Fibroblast of skin of left biceps (primary cell): Measurements from ENCODE around the gene BRIX1.
"Not testable (repeated sequence)": the region's sequence is repeated elsewhere in the genome, so short reads cannot be mapped to it uniquely, and the experiment has no call there.

Experiments used
- DNase-seq, 2 experiments: peaks; one replicate each; pipeline ENCODE4 v3.0.0-alpha.2; 2013; ENCODE audit warnings: low read depth in 2 of 2

BRIX1 gene

GRCh38 chr5:34914671-34915138 is 806 bp upstream of the BRIX1 start:
- DNase-seq = no peak

GRCh38 chr5:34915856-34916192 is 313 bp downstream of the BRIX1 start:
- no peak for DNase-seq

GRCh38 chr5:34916518-34916917 is 1.0 kb downstream of the BRIX1 start:
- no peak for DNase-seq

- DNase-seq = no peak
Measured at GRCh38 chr5:34918025-34918424, 2.5 kb downstream of the BRIX1 start.

GRCh38 chr5:34919077-34919476 is 3.6 kb downstream of the BRIX1 start:
- DNase-seq = no peak

GRCh38 chr5:34923256-34923655 is 7.7 kb downstream of the BRIX1 start:
- DNase-seq = not testable (repeated sequence)

GRCh38 chr5:34923694-34924461 is 8.4 kb downstream of the BRIX1 start:
- DNase-seq = peak; percentile 35 to 48

GRCh38 chr5:34924462-34924765 is 8.9 kb downstream of the BRIX1 start:
- no peak for DNase-seq

GRCh38 chr5:34926318-34926888 is 10.9 kb downstream of the BRIX1 start:
- DNase-seq = no peak

GRCh38 chr5:34927785-34928184 is 12.3 kb downstream of the BRIX1 start:
- DNase-seq = no peak

GRCh38 chr5:34928267-34928666 is 12.8 kb downstream of the BRIX1 start:
- no peak for DNase-seq

- peak; percentile 89 to 92 for DNase-seq
Measured at GRCh38 chr5:34929134-34929719, 13.7 kb downstream of the BRIX1 start, which contains the start of gene DNAJC21. Gene DNAJC21 (plus strand): TSS chr5:34929559. CDS start chr5:34929820, 261 bp downstream.

- DNase-seq = peak; percentile 31
Measured at GRCh38 chr5:34929720-34930461, 14.4 kb downstream of the BRIX1 start.

GRCh38 chr5:34930462-34930844 is 14.9 kb downstream of the BRIX1 start:
- DNase-seq = no peak

GRCh38 chr5:34930870-34931269 is 15.4 kb downstream of the BRIX1 start:
- no peak for DNase-seq

GRCh38 chr5:34932947-34933346 is 17.4 kb downstream of the BRIX1 start:
- no peak for DNase-seq

GRCh38 chr5:34941936-34942335 is 26.4 kb downstream of the BRIX1 start:
- no peak for DNase-seq

- DNase-seq = no peak
Measured at GRCh38 chr5:34944044-34944443, 28.5 kb downstream of the BRIX1 start.

GRCh38 chr5:34944460-34945047 is 29.0 kb downstream of the BRIX1 start:
- no peak for DNase-seq

GRCh38 chr5:34957321-34957720 is 41.8 kb downstream of the BRIX1 start:
- DNase-seq = no peak

GRCh38 chr5:34957857-34958690 is 42.6 kb downstream of the BRIX1 start:
- no peak for DNase-seq
